Mononuclear cell (primary cell): Measurements from ENCODE around the gene HIPK2. TPM values are rescaled to one million over a fixed set of nuclear protein-coding genes. Genes with fewer than 3 reads are reported as not detected.

Experiments used
- H3K27me3 ChIP-seq: 2 replicates; pipeline ENCODE4 v1.6.0; 2011; ENCODE audit warnings: low read length, control low read depth; ENCODE audit not compliant: insufficient read depth
- H3K4me1 ChIP-seq: 2 replicates; pipeline ENCODE4 v1.5.1; 2011; ENCODE audit warnings: mild to moderate bottlenecking, low read length, control low read depth; ENCODE audit not compliant: insufficient read depth
- H3K4me3 ChIP-seq: 2 replicates; pipeline ENCODE4 v1.5.1; 2011; ENCODE audit warnings: mild to moderate bottlenecking, low read length, moderate library complexity
- H3K9me3 ChIP-seq: 2 replicates; pipeline ENCODE4 v1.5.1; 2011; ENCODE audit warnings: low read depth, mild to moderate bottlenecking, control low read depth, low read length
- total RNA-seq: library from RNA; depleted of rRNA; stranded (reverse); fragments of >200 nt; gene quantifications from one replicate; pipeline ENCODE4 v1.2.3, GENCODE V29; 2012

Gene HIPK2
- total RNA-seq, 1 donor, result 14.2 TPM

GRCh38 chr7:139710036-139710435, 67.8 kb downstream of the HIPK2 start:
- peaks cover 26% of the 10 kb centered on the region for H3K4me1 ChIP-seq
- H3K4me3 ChIP-seq, result no peak overlapping the region
- H3K9me3 ChIP-seq, result no peaks in the 10 kb centered on the region

GRCh38 chr7:139709485-139709884, 68.3 kb downstream of the HIPK2 start:
- Histone ChIP-seq H3K27me3 (no peaks in the 10 kb centered on the region), H3K4me1 (peaks cover 20% of the 10 kb centered on the region), H3K9me3 (no peaks in the 10 kb centered on the region)

More at GRCh38 chr7:139710036-139710435, 67.8 kb downstream of the HIPK2 start:
- H3K27me3 ChIP-seq, result no peaks in the 10 kb centered on the region

GRCh38 chr7:139708541-139708940, 69.3 kb downstream of the HIPK2 start:
- no peaks in the 10 kb centered on the region for H3K9me3 ChIP-seq
- H3K4me3 ChIP-seq, result no peak overlapping the region
- H3K4me1 ChIP-seq, result peaks cover 11% of the 10 kb centered on the region
- no peaks in the 10 kb centered on the region for H3K27me3 ChIP-seq

More at GRCh38 chr7:139709485-139709884, 68.3 kb downstream of the HIPK2 start:
- no peak overlapping the region for H3K4me3 ChIP-seq

- Histone ChIP-seq H3K4me3 (no peak overlapping the region), H3K4me1 (peaks cover 20% of the 10 kb centered on the region), H3K9me3 (no peaks in the 10 kb centered on the region), H3K27me3 (no peaks in the 10 kb centered on the region)
Observed at GRCh38 chr7:139706837-139707236, 71.0 kb downstream of the HIPK2 start.

GRCh38 chr7:139704308-139704879, 73.4 kb downstream of the HIPK2 start:
- no peaks in the 10 kb centered on the region for H3K9me3 ChIP-seq
- H3K27me3 ChIP-seq, result no peaks in the 10 kb centered on the region
- peaks cover 20% of the 10 kb centered on the region for H3K4me1 ChIP-seq
- H3K4me3 ChIP-seq, result no peak overlapping the region

GRCh38 chr7:139703487-139704307, 74.1 kb downstream of the HIPK2 start:
- H3K9me3 ChIP-seq, result no peaks in the 10 kb centered on the region
- peaks cover 20% of the 10 kb centered on the region for H3K4me1 ChIP-seq
- no peak overlapping the region for H3K4me3 ChIP-seq
- H3K27me3 ChIP-seq, result no peaks in the 10 kb centered on the region

- no peaks in the 10 kb centered on the region for H3K27me3 ChIP-seq
- H3K4me3 ChIP-seq, result no peak overlapping the region
- peaks cover 15% of the 10 kb centered on the region for H3K4me1 ChIP-seq
- no peaks in the 10 kb centered on the region for H3K9me3 ChIP-seq
Observed at GRCh38 chr7:139702811-139703486, 74.8 kb downstream of the HIPK2 start.

GRCh38 chr7:139702313-139702731, 75.5 kb downstream of the HIPK2 start:
- Histone ChIP-seq H3K4me3 (no peak overlapping the region), H3K27me3 (no peaks in the 10 kb centered on the region), H3K9me3 (no peaks in the 10 kb centered on the region), H3K4me1 (peaks cover 13% of the 10 kb centered on the region)

- Histone ChIP-seq H3K4me1 (peaks cover 17% of the 10 kb centered on the region), H3K9me3 (no peaks in the 10 kb centered on the region), H3K27me3 (no peaks in the 10 kb centered on the region), H3K4me3 (no peak overlapping the region)
Observed at GRCh38 chr7:139701908-139702307, 75.9 kb downstream of the HIPK2 start.

- H3K4me3 ChIP-seq, result no peak overlapping the region
- no peaks in the 10 kb centered on the region for H3K9me3 ChIP-seq
- H3K27me3 ChIP-seq, result no peaks in the 10 kb centered on the region
- H3K4me1 ChIP-seq, result peaks cover 30% of the 10 kb centered on the region
Observed at GRCh38 chr7:139700505-139701235, 77.1 kb downstream of the HIPK2 start.

- no peak overlapping the region for H3K4me3 ChIP-seq
Observed at GRCh38 chr7:139699640-139700504, 77.9 kb downstream of the HIPK2 start.

GRCh38 chr7:139698844-139699243, 79.0 kb downstream of the HIPK2 start:
- H3K27me3 ChIP-seq, result no peaks in the 10 kb centered on the region
- H3K4me3 ChIP-seq, result no peak overlapping the region
- H3K4me1 ChIP-seq, result peaks cover 31% of the 10 kb centered on the region
- no peaks in the 10 kb centered on the region for H3K9me3 ChIP-seq

More at GRCh38 chr7:139699640-139700504, 77.9 kb downstream of the HIPK2 start:
- Histone ChIP-seq H3K27me3 (no peaks in the 10 kb centered on the region), H3K4me1 (peaks cover 31% of the 10 kb centered on the region), H3K9me3 (no peaks in the 10 kb centered on the region)

GRCh38 chr7:139698278-139698677, 79.5 kb downstream of the HIPK2 start:
- Histone ChIP-seq H3K27me3 (no peaks in the 10 kb centered on the region), H3K9me3 (no peaks in the 10 kb centered on the region), H3K4me1 (peaks cover 29% of the 10 kb centered on the region), H3K4me3 (no peak overlapping the region)

GRCh38 chr7:139697056-139697455, 80.7 kb downstream of the HIPK2 start:
- H3K4me1 ChIP-seq, result peaks cover 17% of the 10 kb centered on the region
- H3K4me3 ChIP-seq, result no peak overlapping the region
- no peaks in the 10 kb centered on the region for H3K27me3 ChIP-seq
- H3K9me3 ChIP-seq, result no peaks in the 10 kb centered on the region
